Activated CD4-positive, alpha-beta T cell treated with anti-CD3 and anti-CD28 coated beads, Interleukin-2, amount 50 U/mL, for 1 hour (primary cell): ENCODE data around the gene HPN.
"Not testable (repeated sequence)": the region's sequence is repeated elsewhere in the genome, so short reads cannot be mapped to it uniquely, and the experiment has no call there.

Experiments used
- DNase-seq: peaks from one replicate; pipeline ENCODE4 v3.0.0-alpha.2; 2020

The HPN gene

DNA sequence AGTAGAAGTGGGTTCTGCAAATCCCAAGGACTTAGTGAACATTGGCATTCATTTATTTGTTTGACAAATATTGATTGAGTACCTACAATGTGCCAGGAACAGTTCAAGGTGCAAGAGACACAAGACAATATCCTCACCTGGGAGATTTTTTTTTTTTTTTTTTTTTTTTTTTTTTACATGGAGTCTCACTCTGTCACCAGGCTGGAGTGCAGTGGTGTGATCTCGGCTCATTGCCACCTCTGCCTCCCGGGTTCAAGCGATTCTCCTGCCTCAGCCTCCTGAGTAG lies 13.0 kb upstream of the HPN start:
- DNase-seq, result not testable (repeated sequence)

DNA sequence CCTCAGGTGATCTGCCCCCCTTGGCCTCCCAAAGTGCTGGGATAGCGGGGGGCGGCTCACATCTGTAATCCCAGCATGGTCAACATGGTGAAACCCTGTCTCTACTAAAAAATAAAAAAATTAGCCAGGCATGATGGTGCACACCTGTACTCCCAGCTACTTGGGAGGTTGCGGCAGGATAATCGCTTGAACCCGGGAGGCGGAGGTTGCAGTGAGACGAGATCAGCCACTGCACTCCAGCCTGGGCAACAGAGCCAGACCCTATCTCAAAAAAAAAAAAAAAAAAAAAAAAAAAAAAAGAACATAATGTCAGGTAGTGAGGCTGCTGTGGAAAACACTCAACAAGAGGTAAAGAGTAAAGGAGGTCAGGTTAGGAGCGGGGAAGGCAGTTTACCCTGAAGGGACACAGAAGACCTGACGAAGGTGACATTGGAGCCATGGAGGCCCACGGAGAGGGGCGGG lies 12.2 kb upstream of the HPN start:
- not testable (repeated sequence) for DNase-seq

DNA sequence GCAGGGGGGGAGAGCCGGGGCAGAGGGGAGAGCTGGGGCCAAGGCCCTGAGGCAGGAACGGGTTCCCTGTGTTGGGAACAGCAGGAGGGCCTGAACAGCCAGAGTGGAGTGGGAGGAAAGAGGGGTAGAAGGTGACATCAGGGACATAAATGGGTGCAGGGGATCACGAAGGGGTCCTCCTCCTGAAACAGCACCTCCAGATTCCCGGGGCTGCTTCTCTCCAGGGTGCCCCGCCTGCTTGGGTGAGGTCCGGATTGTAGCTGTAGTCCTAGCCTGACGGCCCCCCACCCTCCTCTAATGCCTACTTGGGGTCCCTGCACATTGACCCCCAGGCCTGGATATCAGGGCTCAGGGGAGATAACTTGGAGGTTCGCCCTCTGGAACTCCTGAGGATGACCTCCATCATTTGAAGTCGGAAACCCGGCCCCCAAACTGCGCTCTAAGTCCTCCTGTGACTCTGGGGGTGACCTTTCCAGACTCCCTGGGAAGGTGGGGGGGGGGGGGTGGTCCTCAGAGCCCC lies 11.7 kb upstream of the HPN start:
- DNase-seq, result no peak

DNA sequence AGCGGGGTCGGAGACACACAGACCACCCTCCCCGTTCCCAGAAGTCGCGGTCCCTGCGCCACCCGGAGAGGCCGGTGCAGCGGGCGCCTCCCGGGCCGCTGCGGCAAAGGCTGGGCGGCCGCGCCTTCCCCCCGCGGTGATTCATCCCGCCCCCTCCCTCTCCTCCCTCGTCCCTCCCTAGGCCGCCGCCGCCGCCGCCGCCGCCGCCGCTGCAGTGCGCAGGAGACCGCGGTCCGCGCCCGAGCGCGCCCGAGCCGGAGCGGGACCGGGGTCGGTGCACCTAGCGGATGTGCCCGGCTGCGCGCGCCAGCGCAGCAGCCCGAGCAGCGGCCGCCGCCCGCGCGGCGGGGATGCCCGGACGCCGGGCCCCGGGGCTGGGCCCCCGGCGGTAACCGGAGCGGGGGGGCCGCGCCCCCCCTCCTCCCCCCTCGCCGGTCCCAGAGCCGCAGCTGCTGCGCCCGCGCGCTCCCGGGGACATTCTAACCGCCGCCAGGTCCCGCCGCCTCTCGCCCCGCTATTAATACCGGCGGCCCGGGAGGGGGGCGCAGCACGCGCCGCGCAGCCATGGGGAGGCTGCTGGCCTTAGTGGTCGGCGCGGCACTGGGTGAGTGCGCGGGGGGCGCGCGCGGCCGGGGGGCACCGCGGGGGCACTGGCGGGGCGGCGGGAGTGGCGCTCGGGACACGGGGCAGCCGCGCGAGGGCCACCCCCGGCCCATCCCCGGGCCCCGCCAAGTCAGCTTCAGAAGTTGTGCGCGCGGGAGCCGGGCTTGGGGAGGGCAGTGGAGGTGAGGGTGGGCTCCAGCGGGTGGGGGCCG lies 11.1 kb upstream of the HPN start, which contains the start of gene SCN1B:
Gene SCN1B (plus strand): TSS at position 214 of the 815 bp plus-strand sequence. CDS start 351 bp downstream, at position 565.
- peak; percentile 61 for DNase-seq

DNA sequence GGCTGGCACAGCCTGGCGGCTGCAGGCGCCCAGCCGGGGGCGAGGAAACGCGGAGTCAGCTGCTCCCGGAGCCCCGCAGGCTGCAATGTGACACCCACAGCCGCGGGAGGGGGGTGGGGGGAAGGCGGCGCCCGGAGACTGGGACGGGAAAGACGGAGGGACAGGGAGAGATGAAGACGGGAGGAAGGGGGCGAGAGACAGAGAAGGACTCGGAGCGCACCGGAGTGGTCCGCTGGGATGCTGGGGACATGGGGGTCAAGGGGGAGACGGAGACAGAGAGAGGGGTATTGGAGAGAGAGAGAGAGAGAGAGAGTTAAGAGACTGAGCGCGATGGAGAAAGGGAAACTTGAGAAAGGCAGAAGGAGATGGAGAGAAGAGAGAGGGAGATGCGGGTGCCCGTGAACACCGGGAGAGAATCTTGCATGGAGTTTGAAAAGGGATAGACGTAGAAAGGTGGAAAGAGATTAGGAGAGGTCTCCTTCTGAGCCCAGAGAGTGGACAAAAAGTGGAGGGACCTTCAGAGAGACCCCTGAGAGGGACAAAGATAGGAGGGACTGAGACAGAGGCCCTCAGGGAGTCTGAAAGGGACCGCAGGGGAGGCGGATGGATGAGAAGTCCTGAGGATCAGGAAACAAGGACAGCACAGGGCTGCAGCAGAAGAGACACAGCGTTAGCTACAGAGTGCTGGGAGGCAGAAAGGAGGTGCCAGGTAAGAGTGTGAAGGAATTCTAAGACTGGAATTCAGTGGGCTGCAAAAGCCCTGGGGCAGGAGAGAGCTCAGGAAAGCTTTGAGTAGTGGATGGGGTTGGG lies 10.2 kb upstream of the HPN start:
- no peak for DNase-seq

DNA sequence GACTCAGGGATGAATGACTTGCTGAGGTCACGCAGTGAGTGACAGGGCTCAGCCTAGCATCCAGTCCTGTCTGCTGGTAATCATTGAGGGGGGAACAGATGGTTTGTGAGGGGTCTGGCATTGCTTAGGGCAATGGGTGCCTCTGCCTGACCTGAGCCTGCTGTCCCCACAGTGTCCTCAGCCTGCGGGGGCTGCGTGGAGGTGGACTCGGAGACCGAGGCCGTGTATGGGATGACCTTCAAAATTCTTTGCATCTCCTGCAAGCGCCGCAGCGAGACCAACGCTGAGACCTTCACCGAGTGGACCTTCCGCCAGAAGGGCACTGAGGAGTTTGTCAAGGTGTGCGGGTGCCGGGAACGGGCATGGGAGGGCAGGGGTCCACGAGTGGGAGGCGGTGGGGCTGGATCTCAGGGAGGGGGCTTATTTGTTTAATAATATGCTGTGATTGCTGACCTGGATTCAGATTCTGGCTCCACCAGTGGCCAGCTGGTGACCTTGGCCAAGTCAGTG lies 9.1 kb upstream of the HPN start:
- no peak for DNase-seq

DNA sequence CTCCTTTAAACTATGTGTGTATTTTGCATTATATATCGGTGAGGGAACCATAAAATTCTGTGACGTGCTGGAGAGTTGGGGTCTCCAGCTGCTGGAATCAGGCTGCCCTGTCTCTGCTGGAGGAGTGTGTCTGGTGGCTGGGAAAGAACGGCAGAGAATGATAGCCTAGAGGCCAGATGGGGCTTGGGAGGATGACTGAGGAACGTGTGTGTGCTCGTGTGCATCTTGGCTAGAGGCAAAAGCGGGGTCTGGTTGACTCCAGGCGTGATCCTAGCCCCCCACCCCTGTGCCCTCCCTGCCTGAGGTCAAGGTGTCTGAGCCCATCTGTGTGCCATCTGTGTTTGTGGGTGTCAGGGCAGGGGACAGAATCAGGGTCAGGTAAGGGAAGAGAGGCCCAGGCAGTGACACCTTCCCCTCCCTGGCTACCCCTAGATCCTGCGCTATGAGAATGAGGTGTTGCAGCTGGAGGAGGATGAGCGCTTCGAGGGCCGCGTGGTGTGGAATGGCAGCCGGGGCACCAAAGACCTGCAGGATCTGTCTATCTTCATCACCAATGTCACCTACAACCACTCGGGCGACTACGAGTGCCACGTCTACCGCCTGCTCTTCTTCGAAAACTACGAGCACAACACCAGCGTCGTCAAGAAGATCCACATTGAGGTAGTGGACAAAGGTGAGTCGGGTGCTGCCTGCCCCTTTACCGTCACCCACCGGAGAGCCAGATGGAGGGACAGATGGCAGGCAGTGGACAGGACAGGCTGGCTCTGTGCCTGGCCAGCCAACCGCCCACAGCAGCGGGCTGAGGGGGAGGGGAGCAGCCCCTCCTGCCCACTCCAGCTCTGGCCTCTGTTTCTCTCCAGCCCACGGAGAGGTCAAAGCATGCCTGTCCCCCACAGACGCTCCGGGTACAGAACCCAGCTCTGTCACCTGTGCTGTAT lies 8.2 kb upstream of the HPN start:
- no peak for DNase-seq

DNA sequence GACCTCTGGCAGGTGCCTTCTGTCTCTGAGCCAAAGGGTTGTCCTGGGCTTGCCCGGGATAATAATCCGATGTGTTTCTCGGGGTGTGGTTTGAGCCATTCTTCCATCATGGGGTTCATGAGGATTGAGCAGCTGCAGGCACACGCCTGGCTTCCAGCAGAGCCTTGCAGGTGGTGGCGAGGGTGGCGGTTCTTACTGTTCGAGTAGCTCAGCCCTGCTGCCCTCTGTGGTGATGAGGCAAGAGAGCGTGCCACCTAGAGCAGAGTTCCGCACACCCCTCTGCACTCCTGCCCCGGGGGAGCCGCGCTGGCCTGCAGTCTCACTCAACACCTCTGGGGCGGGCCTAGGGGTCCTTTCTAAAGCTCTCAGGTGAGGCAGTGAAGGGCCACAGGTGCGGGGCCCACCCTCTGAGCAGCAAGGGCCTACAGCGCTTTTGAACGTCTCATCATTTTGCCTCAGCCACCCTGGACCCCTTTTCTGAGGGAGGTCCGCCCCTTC lies 7.5 kb upstream of the HPN start:
- DNase-seq, result no peak

DNA sequence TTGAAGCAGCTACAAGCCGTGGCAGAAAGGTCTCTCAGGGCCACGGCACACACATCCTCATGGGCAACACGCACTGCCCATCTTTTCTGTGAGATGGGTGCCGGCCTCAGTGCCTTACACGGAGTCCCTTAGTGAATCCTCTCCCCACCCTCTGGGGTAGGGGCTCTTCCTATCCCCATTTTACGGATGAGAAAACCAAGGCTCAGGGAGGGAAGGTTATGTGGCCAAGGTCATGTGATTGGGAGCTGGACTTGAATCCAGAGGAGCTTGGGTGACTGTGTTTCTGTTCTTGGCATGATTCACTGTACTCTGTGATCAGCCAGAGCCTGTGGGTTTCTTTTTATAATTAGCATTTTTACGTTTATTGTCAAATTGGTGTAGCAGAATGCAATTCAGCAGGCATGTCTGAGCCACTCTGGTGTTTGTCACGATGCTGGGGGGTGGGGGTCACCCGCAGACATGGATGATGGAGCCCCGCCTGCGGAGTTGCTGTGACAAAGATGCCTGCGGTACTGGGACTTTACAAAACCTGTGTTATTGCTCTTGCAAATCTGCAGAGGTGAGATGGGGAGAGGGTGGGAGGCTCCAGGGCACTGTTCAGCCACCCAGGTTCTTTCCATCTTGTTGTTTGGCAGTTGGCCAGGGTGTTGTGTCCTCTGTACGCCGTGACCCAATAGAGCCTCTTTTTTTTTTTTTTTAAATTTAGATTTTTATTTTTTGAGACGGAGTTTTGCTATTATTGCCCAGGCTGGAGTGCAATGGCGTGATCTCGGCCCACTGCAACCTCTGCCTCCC lies 6.7 kb upstream of the HPN start:
- DNase-seq, result no peak

DNA sequence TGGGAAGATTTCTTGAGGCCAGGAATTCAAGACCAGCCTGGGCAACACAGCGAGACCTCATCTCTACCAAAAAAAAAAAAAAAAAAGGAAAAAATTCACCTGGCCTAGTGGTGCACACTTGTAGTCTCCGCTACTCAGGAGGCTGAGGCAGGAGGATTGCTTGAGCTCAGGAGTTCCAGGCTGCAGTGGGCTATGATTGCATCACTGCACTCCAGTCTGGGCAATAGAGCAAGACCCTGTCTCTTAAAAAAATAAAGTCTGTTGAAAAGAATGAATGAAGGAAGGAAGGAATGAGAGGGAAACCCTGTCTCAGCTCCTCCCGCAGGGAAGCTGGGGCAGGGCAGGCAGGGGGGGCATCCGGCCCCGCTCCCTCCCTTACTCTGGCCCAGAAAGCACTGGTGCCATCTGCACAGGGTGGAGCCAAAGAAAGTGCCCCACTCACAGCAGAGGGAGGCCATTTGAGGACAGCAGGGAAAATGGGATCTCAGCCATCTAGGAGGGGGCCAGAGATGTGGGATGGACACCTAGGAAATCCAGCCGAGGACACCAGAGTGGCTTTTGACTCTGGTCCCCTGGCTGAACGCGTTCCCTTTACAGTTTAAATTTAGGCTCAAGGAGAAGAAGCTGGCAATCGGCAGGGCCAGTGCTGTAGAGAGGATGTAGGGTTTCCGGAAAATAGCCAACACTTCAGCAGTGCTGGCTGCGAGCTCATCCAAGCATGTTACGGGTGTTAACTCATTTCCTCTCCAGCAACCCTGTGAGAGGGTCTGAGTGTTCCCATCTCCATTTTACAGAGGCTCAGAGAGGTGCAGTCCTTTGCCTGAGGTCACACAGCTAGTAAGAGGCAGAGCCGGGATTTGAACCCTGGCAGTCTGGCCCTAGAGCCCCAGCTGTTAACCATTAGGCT lies 3.6 kb upstream of the HPN start:
- DNase-seq, result no peak

DNA sequence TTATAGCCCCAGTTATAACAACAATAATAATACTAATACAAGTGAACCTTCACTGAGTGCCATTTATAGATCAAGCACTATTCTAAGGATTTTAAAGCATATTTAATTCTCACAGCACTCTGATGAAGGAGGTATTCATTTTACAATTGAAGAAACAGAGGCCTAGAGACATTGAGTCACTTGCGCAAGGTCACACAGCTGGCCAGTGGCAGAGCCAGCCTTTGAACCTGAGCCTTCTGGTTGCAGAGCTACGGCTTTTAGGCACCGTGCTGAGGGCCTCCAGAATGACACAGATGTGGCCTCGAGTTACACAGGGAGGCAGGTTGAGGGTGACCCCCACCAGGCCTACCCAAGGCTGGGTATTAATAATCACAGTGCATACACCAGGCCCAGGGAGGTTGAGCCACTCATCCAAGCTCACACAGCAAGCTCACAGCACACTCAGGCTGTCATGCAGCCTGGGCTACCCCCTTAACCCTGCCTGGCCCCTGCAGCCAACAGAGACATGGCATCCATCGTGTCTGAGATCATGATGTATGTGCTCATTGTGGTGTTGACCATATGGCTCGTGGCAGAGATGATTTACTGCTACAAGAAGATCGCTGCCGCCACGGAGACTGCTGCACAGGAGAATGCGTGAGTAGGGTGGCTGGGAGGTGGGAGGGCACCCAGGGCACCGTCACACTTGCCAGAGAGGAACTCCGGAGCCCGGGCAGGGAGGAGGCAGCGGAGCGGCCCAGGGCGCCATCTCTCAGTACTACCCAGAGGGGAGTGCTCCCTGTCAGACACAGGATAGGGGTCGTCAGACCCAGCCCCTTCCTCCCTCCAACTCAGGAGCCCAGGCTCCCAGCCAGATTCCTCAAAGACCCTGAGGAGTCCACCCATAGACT lies 2.7 kb upstream of the HPN start:
- no peak for DNase-seq

DNA sequence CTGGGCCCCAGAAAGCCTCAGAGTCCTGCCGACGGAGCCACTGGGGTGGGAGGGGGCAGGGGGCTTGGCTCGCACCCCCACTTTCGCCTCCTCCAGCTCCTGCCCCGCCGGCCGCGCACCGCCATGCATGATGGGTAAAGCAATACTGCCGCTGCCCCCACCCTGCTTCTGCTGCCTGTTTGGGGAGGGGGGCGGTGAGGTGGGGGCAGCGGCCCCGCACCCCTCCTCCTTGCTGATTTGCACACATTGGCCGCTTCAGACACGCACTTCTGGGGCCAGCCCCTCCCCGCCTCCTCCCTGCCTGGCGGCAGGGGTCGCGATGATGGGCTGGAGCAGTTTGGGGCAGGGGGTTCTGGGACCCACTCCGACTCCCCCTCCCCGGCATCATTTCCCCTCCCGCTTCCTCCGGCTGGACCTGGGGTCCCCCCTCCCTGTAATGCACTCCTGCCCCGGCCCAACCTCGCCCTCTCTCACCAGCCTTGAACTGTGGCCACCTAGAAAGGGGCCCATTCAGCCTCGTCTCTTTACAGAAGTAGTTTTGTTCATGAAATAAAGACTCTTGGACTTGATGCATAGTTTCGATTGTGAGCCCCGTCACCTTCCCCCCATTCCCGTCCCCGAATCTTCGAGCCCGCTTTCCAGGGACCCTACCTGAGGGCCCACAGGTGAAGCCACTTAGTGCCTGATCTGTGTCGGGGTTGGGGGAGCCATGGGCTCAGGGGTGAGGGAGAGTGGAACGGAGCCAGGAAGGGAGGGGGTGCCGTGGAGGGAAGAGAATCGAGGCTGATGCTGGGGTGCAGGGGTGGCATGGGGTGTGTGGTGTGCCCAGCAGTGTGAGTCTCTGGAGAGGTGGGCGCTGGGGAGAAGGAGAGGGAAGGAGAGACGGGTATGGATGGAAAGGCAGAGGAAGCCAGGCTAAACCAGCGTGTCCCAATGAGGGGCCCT lies 1.4 kb upstream of the HPN start:
- DNase-seq, result no peak

DNA sequence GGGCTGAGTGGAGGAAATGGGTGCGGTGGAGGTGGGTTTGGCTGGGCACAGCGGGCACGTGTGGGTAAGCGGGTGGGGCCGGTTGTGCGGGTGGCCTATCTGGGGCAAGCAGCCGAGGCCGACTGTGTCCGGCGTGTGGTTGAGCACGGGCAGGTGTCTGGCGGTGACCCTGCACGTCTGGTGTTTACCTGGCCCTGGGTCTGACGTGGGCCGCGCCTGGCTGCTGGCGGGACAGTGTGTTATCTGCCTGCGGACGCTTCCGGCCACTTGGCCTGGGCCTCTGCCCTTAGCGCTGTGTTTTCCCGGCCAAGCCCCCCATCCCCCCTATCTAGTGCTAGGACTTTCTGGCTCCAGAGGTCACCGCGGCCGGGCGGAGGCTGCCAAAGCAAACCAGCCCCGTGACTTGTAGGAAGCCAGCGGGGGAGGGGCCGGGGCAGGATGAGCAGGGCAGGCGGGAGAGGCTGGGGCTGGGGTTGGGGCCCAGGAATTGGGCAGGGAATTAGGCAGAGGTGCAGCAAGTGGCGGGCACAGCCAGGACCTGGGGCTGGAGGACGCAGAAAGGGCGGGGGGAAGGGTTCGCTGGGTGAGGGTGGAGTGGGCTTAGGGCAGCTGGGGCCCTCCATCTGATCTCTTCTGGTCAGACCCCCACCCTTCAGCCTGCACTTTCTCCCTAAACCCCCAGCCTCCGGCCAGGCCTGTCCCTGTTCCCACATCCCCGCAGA lies 534 bp upstream of the HPN start:
- peak; percentile 29 for DNase-seq

DNA sequence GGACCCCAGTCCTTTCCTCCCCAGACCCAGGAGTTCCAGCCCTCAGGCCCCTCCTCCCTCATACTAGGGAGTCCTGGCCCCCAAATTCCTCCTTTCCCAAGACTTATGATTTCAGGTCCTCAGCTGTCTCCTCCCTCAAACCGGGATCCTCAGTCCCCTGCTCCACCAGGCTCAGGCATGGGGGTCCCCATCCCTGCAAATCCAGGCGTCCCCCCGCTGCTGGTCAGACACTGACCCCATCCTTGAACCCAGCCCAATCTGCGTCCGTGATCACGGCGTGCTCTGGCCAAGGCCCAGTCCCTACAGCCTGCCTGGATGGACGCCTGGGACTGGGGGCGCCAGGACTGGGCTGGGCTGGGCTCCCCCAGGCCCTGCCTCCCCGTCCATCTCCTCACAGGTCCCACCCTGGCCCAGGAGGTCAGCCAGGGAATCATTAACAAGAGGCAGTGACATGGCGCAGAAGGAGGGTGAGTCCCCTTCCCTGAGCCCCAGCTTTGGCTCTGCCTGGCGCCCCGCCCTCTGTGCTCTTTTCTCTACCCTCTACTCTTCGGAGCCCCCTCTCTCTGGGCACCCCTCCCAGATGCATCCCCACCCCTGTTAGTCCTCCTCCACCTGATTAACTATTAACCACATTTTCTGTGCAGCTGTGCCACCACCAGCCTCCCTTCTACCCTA lies 672 bp downstream of the HPN start:
- DNase-seq, result no peak

DNA sequence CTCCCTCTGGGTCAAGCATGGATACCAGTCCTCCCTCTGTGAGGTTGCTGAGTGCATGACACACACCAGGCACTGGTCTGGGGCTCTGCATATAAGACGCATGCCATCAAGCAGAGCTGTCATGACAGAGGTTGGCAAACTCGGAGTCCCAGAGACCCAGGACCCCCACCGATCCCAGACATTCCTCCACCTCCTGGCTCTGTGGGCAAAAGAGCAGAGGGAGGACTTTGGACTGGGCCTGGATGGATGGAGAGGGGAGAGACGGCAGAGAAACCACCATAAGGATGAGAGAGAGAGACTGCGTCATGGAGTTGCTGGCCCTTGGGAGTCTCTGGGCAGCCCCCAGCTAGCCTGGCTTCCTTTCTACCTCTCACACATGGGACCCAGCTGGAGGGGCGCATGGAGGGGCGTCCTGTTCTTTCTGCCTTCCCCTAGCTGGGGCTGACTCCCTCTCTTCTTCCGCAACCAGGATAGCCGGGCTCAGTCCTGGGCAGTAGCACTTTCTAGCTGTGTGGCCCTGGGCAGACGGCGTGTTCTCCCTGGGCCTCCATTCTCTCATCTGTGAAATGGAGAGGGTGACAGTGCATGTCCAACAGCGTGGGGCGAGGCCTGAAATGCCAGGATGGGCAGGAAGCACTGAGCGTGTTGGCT lies 1.6 kb downstream of the HPN start:
- DNase-seq, result no peak

DNA sequence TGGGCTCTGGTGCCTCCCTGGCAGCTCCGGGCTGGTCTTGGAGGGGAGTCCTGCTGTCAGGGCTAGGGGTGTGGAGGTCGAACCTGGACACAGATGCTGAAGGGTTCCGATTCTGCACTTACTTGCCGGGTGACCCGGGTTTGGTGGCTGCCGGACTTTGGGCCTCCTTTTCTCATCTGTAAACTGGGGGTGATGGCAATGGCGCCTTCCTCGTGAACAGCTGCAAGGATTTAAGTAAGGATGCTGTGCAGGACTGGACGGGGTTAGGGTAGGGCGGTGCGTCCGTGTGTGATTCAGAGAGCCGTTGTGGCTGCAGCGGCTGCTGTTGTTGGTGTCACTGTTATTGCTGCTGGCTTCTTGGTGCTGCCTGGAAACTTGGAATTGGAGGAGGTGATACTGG lies 2.4 kb downstream of the HPN start:
- DNase-seq, result no peak
